Peyer's patch (tissue), 4 donors: ENCODE results near the gene KLK11.

Source experiments
- CTCF ChIP-seq, 6 experiments: fragments of 450-650 bp in 4 of 6; fragments of 200-600 bp in 2 of 6; sonication (generic) in 1 of 6; IDR thresholded peaks; one replicate each; pipeline ENCODE4 v1.5.1; 2017 to 2019; ENCODE audit warnings: antibody characterized with exemption in 6 of 6, mild to moderate bottlenecking in 3 of 6, moderate library complexity in 1 of 6
- POLR2A ChIP-seq, 2 donors: fragments of 450-650 bp; IDR thresholded peaks; one replicate each; pipeline ENCODE4 v1.5.1; 2017; ENCODE audit warnings: antibody characterized with exemption in 2 of 2, mild to moderate bottlenecking in 2 of 2, moderate library complexity in 2 of 2

GRCh38 chr19:51059715-51060114 lies 33.3 kb upstream of the KLK11 start:
- TF ChIP-seq CTCF (IDR thresholded peaks at IDR 0.05) (no peak), POLR2A (IDR thresholded peaks at IDR 0.05) (no peak)
